AG04450 (cell line): ENCODE measurements around the gene ONECUT2. TPM values are rescaled to one million over a fixed set of nuclear protein-coding genes. Genes with fewer than 3 reads are reported as not detected.

Experiments
- CTCF ChIA-PET: fragments of 300-600, 350-600 bp; formaldehyde crosslinking; extraction: SDS; loops from one replicate; lab custom pipeline; 2022; ENCODE audit warnings: antibody characterized with exemption, inconsistent platforms; lab: Charles Lee
- POLR2A ChIA-PET: fragments of 350-600 bp; formaldehyde crosslinking; extraction: SDS; loops from one replicate; lab custom pipeline; 2021; ENCODE audit warnings: antibody characterized with exemption, inconsistent platforms; lab: Yijun Ruan, JAX
- DNase-seq: peaks from one replicate; pipeline ENCODE4 v3.0.0-alpha.2; 2011; ENCODE audit warnings: low read depth, low spot score
- H3K27ac ChIP-seq: one replicate; pipeline ENCODE4 v1.5.1; 2012; ENCODE audit warnings: low read depth, low read length, control low read depth
- H3K27me3 ChIP-seq: one replicate; pipeline ENCODE4 v1.6.0; 2012; ENCODE audit warnings: low read length; ENCODE audit not compliant: control insufficient read depth, insufficient read depth
- H3K4me3 ChIP-seq: 2 replicates; pipeline ENCODE4 v1.5.1; 2011; ENCODE audit warnings: mild to moderate bottlenecking, low read depth, low read length, control low read depth
- H3K9me3 ChIP-seq: 2 replicates; pipeline ENCODE4 v1.5.1; 2012; ENCODE audit warnings: low read length; ENCODE audit not compliant: control insufficient read depth, insufficient read depth
- polyA plus RNA-seq: library from polyadenylated mRNA; depleted of rRNA; stranded (reverse); fragments of >200 nt; gene quantifications from 2 replicates; pipeline ENCODE4 v1.2.3, GENCODE V29; 2011; rRNA removed
- TF ChIP-seq, protein P1 (sequence below): IDR thresholded peaks from 2 replicates; pipeline ENCODE4 v1.5.1; 2011; ENCODE audit warnings: low read depth, low read length, control low read depth, inconsistent platforms

Gene ONECUT2
- polyA plus RNA-seq, 1 experiment, result 0.01 TPM

DNA sequence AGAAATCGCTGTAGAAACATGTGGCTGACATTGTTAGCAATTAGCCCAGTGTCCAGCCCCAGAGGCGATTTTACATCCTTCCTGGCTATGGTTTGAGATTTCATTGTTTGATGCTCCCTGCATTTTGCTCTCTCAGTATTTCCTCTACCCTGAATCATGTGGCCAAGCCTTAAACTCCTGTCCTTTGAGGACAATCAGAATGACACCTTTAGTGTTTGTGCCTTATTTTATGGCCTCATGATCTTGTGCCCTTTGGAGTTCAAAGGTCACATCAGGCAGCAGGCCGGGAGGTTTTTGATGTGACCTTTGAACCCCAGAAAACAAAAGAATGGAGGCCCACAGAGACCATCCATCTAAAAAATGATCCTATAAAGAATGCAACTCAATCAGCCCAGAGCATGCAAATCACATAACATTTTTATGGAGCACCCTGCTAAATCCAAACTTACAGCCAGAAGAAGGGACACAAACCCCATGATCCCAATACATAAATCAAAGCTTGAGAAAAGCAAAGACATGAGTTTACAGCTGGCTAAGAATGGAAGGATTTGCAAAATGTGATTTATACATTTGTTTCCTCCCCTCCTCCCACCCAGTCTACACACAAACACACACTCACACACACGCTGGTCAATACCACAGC is 98.8 kb downstream of the ONECUT2 start:
- no peak for DNase-seq
- TF ChIP-seq, protein P1, sequence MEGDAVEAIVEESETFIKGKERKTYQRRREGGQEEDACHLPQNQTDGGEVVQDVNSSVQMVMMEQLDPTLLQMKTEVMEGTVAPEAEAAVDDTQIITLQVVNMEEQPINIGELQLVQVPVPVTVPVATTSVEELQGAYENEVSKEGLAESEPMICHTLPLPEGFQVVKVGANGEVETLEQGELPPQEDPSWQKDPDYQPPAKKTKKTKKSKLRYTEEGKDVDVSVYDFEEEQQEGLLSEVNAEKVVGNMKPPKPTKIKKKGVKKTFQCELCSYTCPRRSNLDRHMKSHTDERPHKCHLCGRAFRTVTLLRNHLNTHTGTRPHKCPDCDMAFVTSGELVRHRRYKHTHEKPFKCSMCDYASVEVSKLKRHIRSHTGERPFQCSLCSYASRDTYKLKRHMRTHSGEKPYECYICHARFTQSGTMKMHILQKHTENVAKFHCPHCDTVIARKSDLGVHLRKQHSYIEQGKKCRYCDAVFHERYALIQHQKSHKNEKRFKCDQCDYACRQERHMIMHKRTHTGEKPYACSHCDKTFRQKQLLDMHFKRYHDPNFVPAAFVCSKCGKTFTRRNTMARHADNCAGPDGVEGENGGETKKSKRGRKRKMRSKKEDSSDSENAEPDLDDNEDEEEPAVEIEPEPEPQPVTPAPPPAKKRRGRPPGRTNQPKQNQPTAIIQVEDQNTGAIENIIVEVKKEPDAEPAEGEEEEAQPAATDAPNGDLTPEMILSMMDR, result no peak
- Histone ChIP-seq H3K4me3 (no peak overlapping the region), H3K27ac (no peak overlapping the region), H3K9me3 (no peaks in the 10 kb centered on the region), H3K27me3 (no peaks in the 10 kb centered on the region)
- POLR2A ChIA-PET, result interaction anchor here (0.6 kb wide), 1 partner anchor 49 kb away, joined by 3 read pairs; no protein-coding TSS in a partner anchor
- CTCF ChIA-PET, result interaction anchor here (1.3 kb wide), 1 partner anchor 18 kb away, joined by 3 read pairs; no protein-coding TSS in a partner anchor

DNA sequence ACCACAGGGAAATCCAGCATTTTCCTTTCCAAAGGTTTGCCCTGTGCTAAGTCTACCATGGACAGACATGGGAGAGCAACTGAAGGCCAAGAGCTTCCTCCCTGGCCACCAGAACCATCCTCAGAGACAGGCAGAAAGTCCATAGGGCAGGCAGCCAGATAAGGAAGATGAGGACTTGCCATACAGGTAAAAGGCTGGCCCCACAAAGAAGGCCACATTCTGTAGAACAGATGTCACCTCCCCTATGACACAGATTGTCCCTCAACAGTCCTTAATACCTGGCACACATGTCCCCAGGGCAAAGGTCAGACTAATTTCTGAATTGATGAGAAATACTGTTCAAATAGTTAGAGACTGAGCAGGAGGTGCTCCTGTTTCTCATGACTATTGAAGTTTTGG is 99.3 kb downstream of the ONECUT2 start:
- no peak for DNase-seq
- Histone ChIP-seq H3K9me3 (no peaks in the 10 kb centered on the region), H3K4me3 (no peak overlapping the region), H3K27me3 (no peaks in the 10 kb centered on the region), H3K27ac (no peak overlapping the region)
- TF ChIP-seq, protein P1, result no peak
- ChIA-PET CTCF (no interaction called here), POLR2A (no interaction called here)

DNA sequence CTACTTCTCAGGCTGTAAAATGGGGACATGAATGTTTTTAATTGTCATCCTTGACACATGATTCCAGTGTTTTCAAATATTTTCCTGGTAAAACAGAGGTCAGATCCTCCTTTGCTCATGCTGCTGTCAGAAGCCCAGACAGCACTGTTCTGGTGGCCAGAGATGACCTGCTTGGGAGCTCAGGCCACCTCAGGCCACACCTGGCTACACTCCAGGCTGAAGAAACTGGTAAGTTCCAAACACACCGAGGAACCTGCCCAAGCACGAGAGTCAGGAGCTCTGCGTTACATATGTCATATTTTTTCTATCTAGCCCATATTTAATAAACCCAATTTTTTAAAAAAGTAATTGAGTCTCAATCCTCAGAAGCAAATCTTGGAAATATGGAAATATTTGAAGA is 103.4 kb downstream of the ONECUT2 start:
- CTCF ChIA-PET, result interaction anchor here (1.1 kb wide), 1 partner anchor 23 kb away, joined by 4 read pairs; no protein-coding TSS in a partner anchor
- POLR2A ChIA-PET, result no interaction called here

DNA sequence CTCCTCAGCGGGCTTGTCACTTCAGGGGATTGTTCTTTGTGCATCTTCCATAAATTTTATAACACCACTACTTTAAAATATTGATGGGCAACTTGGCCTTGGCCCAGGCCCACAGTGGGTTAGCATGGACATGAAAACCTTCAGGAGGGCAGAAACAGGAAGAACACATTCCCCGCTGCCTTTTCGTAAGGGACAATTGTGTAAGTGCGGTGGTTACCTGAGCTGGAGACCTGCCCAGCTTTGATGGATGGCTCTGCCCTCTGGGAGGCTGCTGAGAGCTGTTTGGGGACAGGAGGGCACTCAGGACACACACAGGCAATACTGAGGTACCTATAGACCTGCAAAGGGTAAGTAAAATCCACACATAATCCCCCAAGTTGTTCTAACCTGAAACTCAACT is 104.5 kb downstream of the ONECUT2 start:
- Histone ChIP-seq H3K27me3 (no peaks in the 10 kb centered on the region), H3K4me3 (no peak overlapping the region), H3K9me3 (no peaks in the 10 kb centered on the region; the same call in 1 of the 2 replicates), H3K27ac (no peak overlapping the region)
- DNase-seq, result no peak
- ChIA-PET POLR2A (no interaction called here), CTCF (no interaction called here)
- TF ChIP-seq, protein P1, result no peak

More for the DNA sequence above, 103.4 kb downstream of the ONECUT2 start:
- no peaks in the 10 kb centered on the region for H3K27me3 ChIP-seq
- no peak overlapping the region for H3K27ac ChIP-seq
- TF ChIP-seq, protein P1, result no peak
- H3K4me3 ChIP-seq, result no peak overlapping the region
- no peaks in the 10 kb centered on the region; the same call in 1 of the 2 replicates for H3K9me3 ChIP-seq
- DNase-seq, result no peak

Other genes starting within 250 kb of the ONECUT2 start
- not detected in 2 replicates for gene ST8SIA3, start 82.8 kb upstream of the ONECUT2 start, polyA plus RNA-seq
- 65.3 and 71.7 TPM in 2 replicates for gene FECH, start 151.3 kb downstream of the ONECUT2 start, polyA plus RNA-seq
- gene NARS1, start 186.5 kb downstream of the ONECUT2 start, polyA plus RNA-seq, result 199 and 253 TPM in 2 replicates